Measurements from ENCODE around the gene FCMR.

DNA sequence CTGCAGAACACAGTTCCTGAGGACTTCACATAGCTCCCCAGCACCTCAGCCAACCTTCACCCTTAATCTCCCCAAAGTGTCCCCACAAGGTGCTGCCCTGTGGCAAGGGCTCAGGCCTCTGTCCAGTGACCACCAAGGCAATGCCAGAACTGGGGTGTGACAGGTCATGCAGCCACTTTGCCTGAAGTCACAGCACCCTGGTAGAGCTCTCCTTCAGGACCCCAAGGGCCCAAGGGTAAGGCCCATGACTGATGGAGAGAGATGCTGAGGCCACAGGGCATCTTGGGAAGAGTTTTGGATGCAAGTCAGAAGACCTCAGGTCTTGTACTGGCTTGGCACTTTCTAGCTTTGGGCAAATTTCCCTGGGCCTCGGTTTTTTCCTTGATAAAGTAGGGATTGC is 783 bp upstream of the FCMR start:
- TF ChIP-seq, protein P1, sequence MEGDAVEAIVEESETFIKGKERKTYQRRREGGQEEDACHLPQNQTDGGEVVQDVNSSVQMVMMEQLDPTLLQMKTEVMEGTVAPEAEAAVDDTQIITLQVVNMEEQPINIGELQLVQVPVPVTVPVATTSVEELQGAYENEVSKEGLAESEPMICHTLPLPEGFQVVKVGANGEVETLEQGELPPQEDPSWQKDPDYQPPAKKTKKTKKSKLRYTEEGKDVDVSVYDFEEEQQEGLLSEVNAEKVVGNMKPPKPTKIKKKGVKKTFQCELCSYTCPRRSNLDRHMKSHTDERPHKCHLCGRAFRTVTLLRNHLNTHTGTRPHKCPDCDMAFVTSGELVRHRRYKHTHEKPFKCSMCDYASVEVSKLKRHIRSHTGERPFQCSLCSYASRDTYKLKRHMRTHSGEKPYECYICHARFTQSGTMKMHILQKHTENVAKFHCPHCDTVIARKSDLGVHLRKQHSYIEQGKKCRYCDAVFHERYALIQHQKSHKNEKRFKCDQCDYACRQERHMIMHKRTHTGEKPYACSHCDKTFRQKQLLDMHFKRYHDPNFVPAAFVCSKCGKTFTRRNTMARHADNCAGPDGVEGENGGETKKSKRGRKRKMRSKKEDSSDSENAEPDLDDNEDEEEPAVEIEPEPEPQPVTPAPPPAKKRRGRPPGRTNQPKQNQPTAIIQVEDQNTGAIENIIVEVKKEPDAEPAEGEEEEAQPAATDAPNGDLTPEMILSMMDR (IDR thresholded peaks at IDR 0.05), result no peak
- TF ChIP-seq POLR2A (IDR thresholded peaks at IDR 0.05; ENCODE audit: low read depth) (no peak), EP300 (IDR thresholded peaks at IDR 0.05) (no peak)
